Activated CD4-positive, alpha-beta T cell treated with anti-CD3 and anti-CD28 coated beads, Interleukin-2, amount 10 ng/mL, durations not matched to agents 24 days and 14 days (primary cell): Measurements from ENCODE around the gene SLC23A2. TPM values are rescaled to one million over a fixed set of nuclear protein-coding genes. Genes with fewer than 3 reads are reported as not detected.
"Not testable (repeated sequence)": the region's sequence is repeated elsewhere in the genome, so short reads cannot be mapped to it uniquely, and the experiment has no call there.

Source experiments
- DNase-seq: peaks from one replicate; pipeline ENCODE4 v3.0.0; 2022
- H3K27ac Mint-ChIP-seq: one replicate; pipeline ENCODE4 v1.8.0; 2022; ENCODE audit warnings: mild to moderate bottlenecking, mixed read lengths
- H3K27me3 Mint-ChIP-seq: one replicate; pipeline ENCODE4 v1.8.0; 2022; ENCODE audit warnings: mixed read lengths
- H3K36me3 Mint-ChIP-seq: one replicate; pipeline ENCODE4 v1.8.0; 2022; ENCODE audit warnings: low read depth, mild to moderate bottlenecking, mixed read lengths
- H3K4me1 Mint-ChIP-seq: one replicate; pipeline ENCODE4 v1.8.0; 2021; ENCODE audit warnings: mixed read lengths
- H3K4me3 Mint-ChIP-seq: one replicate; pipeline ENCODE4 v1.8.0; 2022; ENCODE audit warnings: mild to moderate bottlenecking, moderate library complexity, mixed read lengths
- H3K9me3 Mint-ChIP-seq: one replicate; pipeline ENCODE4 v1.8.0; 2021; ENCODE audit warnings: mixed read lengths
- intact Hi-C: fragments of 100-400 bp; cut with micrococcal nuclease; formaldehyde crosslinking; loops from one replicate; pipeline ENCODE4 v1.15.1; 2023
- total RNA-seq: library from RNA; stranded (reverse); gene quantifications from 2 replicates; pipeline ENCODE4 v1.2.3, GENCODE V29; 2022

SLC23A2 gene
- total RNA-seq, 1 donor from 2014 or later, result 26.9 TPM

DNA sequence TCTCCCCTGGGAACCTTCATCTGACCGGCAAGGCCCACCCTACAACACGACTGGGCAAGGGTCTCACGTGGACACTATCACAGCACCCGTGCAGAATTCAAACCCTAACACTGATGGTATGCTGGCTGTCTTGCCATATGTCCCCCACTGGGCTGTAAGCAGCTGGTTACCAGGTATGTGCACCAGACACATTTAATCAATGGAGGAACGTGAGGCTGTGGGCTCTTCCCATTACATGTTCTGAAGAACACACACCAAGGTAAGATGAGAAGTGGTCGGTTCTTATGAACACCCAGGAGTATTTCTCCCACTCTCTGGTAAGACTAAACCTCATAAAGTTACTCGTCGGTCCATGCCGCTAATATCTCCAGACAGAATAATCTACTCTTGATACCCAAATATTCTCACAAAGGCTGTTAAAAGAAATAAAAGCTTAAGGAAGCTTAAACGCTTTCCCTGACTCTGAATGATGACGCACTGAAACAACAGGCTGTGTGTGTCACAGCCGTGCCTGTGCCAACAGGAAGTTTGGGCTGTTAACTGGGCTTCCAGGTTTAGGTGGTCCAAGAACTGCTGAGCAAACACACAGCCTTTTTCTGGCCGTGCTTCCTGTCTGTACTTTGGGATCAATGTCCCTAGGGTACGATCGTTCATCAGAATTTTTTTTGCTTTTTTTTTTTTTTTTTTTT lies 75.3 kb downstream of the SLC23A2 start:
- H3K9me3 Mint-ChIP-seq, result no peaks in the 10 kb centered on the region
- intact Hi-C loops, result no loop called here
- no peak for DNase-seq
- no peak overlapping the region for H3K27ac Mint-ChIP-seq
- H3K4me1 Mint-ChIP-seq, result peaks cover 11% of the 10 kb centered on the region
- no peaks in the 10 kb centered on the region for H3K27me3 Mint-ChIP-seq
- H3K36me3 Mint-ChIP-seq, result peaks cover 24% of the 10 kb centered on the region
- no peak overlapping the region for H3K4me3 Mint-ChIP-seq

DNA sequence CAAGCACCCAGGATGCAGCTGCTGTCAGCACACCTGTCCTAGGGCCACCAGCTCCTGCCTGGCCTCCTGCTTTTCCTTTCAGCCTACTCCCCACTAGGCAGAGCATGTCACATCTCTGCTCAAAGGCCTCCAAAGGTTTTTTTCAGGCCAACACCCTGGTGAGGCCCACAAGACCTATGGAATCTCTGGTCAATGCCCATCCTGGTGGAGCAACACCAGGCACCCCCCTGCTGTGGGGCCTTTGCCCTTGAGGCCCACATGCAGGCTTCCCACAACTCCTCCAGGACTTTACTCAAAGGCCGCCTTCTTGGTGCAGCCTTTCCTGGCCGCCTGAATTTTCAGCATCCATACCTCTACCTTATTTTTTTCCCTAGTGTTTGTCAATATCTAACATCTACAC lies 76.9 kb downstream of the SLC23A2 start:
- H3K4me1 Mint-ChIP-seq, result peaks cover 7% of the 10 kb centered on the region
- DNase-seq, result no peak
- no peak overlapping the region for H3K4me3 Mint-ChIP-seq
- intact Hi-C loops, result no loop called here
- H3K9me3 Mint-ChIP-seq, result no peaks in the 10 kb centered on the region
- no peaks in the 10 kb centered on the region for H3K27me3 Mint-ChIP-seq
- H3K36me3 Mint-ChIP-seq, result peaks cover 20% of the 10 kb centered on the region
- no peak overlapping the region for H3K27ac Mint-ChIP-seq

- no peak for DNase-seq
- peak overlapping the region; percentile 42 for H3K27ac Mint-ChIP-seq
- H3K27me3 Mint-ChIP-seq, result no peaks in the 10 kb centered on the region
- H3K4me1 Mint-ChIP-seq, result peaks cover 7% of the 10 kb centered on the region
- H3K9me3 Mint-ChIP-seq, result no peaks in the 10 kb centered on the region
- peaks cover 17% of the 10 kb centered on the region for H3K36me3 Mint-ChIP-seq
- intact Hi-C loops, result no loop called here
- no peak overlapping the region for H3K4me3 Mint-ChIP-seq
Observed at GRCh38 chr20:4924032-4924431, 77.3 kb downstream of the SLC23A2 start.

- Mint-ChIP-seq H3K4me3 (no peak overlapping the region), H3K4me1 (peaks cover 5% of the 10 kb centered on the region)
Observed at GRCh38 chr20:4922186-4922585, 79.1 kb downstream of the SLC23A2 start.

DNA sequence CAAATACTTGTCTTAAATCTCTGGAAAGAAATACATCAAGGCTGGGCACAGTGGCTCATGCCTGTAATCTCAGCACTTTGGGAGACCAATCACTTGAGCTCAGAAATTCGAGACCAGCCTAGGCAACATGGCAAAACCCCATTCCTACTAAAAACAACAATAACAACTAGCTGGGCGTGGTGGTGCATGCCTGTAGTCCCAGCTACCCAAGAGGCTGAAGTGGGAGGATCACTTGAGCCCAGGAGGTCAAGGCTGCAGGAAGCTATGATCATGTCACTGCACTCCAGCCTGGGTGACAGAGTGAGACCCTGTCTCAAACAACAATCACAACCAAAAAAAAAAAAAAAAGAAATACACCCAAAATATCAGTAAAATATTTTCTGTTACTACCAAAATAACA lies 80.0 kb downstream of the SLC23A2 start:
- H3K27ac Mint-ChIP-seq, H3K27me3 Mint-ChIP-seq, H3K4me1 Mint-ChIP-seq, H3K36me3 Mint-ChIP-seq, intact Hi-C loops, H3K9me3 Mint-ChIP-seq, DNase-seq, H3K4me3 Mint-ChIP-seq: not testable (repeated sequence)

More at GRCh38 chr20:4922186-4922585, 79.1 kb downstream of the SLC23A2 start:
- Mint-ChIP-seq H3K9me3 (no peaks in the 10 kb centered on the region), H3K36me3 (peaks cover 12% of the 10 kb centered on the region), H3K27me3 (no peaks in the 10 kb centered on the region), H3K27ac (no peak overlapping the region)
- intact Hi-C loops, result no loop called here
- DNase-seq, result no peak

DNA sequence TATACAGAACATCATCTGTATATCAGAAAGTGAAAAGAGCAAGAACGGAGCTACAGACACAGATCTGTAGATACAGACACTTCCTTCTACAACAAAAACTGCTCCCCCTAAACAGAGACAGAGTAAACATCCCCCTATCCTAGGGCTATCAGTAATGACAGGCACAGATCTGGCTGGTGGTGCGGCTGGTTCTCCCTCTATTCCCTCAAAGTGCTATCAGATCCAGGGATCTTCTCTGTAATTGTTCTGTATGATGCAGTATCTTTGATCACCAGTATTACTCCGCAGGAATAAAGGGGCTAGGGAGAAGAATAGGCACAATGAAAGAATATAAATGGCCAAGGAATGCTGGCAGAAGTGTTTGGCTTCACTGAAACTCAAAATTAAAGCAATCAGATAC lies 80.7 kb downstream of the SLC23A2 start:
- H3K27ac Mint-ChIP-seq, result no peak overlapping the region
- H3K9me3 Mint-ChIP-seq, result no peaks in the 10 kb centered on the region
- H3K4me1 Mint-ChIP-seq, result peaks cover 5% of the 10 kb centered on the region
- H3K27me3 Mint-ChIP-seq, result no peaks in the 10 kb centered on the region
- peaks cover 6% of the 10 kb centered on the region for H3K36me3 Mint-ChIP-seq
- no peak overlapping the region for H3K4me3 Mint-ChIP-seq
- no peak for DNase-seq
- intact Hi-C loops, result no loop called here

DNA sequence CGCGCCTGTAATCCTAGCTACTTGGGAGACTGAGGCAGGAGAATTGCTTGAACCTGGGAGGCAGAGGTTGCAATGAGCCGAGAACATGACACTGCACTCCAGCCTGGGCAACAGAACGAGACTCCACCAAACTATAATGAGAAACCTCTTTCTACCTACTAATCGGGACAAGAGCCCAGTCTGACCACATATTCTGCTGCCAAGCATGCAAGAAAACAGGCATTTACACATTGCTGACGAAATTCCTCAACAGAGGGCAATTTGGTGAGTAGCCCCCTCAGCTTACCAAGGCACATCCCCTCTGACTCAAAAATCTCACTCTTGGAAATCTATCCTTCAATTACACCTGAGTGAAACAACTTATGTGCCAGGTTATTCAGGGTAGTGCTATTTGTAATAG lies 81.2 kb downstream of the SLC23A2 start:
- no peaks in the 10 kb centered on the region for H3K9me3 Mint-ChIP-seq
- no peak for DNase-seq
- peaks cover 3% of the 10 kb centered on the region for H3K36me3 Mint-ChIP-seq
- no peak overlapping the region for H3K27ac Mint-ChIP-seq
- H3K27me3 Mint-ChIP-seq, result no peaks in the 10 kb centered on the region
- H3K4me1 Mint-ChIP-seq, result peaks cover under 1% of the 10 kb centered on the region
- intact Hi-C loops, result no loop called here
- no peak overlapping the region for H3K4me3 Mint-ChIP-seq

GRCh38 chr20:4919047-4919704 lies 82.1 kb downstream of the SLC23A2 start:
- intact Hi-C loops, result no loop called here
- no peak for DNase-seq
- no peak overlapping the region for H3K4me3 Mint-ChIP-seq
- no peaks in the 10 kb centered on the region for H3K9me3 Mint-ChIP-seq
- no peaks in the 10 kb centered on the region for H3K4me1 Mint-ChIP-seq
- no peak overlapping the region for H3K27ac Mint-ChIP-seq
- no peaks in the 10 kb centered on the region for H3K27me3 Mint-ChIP-seq
- peaks cover 3% of the 10 kb centered on the region for H3K36me3 Mint-ChIP-seq

DNA sequence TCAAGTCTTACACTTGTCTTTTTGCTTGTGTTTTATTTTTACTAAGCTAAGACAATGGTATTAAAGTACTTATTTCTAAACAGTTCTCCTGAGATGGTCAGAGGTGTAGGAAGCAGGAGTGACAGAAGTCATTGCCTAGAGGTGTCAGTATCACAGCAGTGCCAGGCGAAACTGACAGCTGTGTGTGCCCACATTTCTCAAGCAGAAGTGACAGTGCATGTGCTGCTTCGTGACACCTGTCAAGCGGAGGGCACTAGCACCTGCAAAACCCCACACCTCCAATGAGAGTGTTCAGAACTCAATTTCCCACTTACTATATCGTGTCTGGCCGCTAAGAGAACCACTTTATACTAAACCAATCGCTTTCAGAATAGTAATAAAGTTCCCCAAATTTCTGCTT lies 82.8 kb downstream of the SLC23A2 start:
- DNase-seq, result no peak
- Mint-ChIP-seq H3K4me1 (no peaks in the 10 kb centered on the region), H3K4me3 (no peak overlapping the region), H3K36me3 (peaks cover 3% of the 10 kb centered on the region), H3K27me3 (no peaks in the 10 kb centered on the region), H3K9me3 (no peaks in the 10 kb centered on the region), H3K27ac (no peak overlapping the region)
- intact Hi-C loops, result no loop called here

- peaks cover 5% of the 10 kb centered on the region for H3K36me3 Mint-ChIP-seq
- peaks cover 8% of the 10 kb centered on the region for H3K4me1 Mint-ChIP-seq
- DNase-seq, result no peak
- no peaks in the 10 kb centered on the region for H3K27me3 Mint-ChIP-seq
- H3K4me3 Mint-ChIP-seq, result no peak overlapping the region
- intact Hi-C loops, result no loop called here
- H3K9me3 Mint-ChIP-seq, result no peaks in the 10 kb centered on the region
- H3K27ac Mint-ChIP-seq, result no peak overlapping the region
Observed at GRCh38 chr20:4916971-4917881, 84.1 kb downstream of the SLC23A2 start.

DNA sequence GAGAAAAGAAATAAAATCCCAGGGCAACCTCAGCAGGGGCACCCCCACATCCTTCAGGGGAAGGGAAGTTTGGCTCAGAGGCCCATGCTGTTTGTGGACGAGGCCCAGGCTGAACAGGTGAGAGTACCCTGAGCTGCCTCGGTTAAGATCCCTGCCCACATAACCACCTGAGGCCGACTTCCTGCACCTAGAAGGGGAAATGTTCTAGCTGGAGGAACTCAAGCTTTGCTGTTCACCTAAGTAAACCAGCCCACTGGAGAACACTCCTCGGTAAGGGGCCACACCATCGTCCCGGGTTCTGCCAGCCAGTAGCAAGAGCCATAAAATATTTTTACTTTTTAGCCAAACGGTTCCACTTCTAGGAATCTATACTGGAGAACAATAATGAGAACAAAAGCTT lies 88.2 kb downstream of the SLC23A2 start:
- H3K36me3 Mint-ChIP-seq, result peaks cover 14% of the 10 kb centered on the region
- no peak overlapping the region for H3K27ac Mint-ChIP-seq
- H3K4me3 Mint-ChIP-seq, result no peak overlapping the region
- intact Hi-C loops, result no loop called here
- H3K27me3 Mint-ChIP-seq, result no peaks in the 10 kb centered on the region
- H3K9me3 Mint-ChIP-seq, result no peaks in the 10 kb centered on the region
- no peak for DNase-seq
- H3K4me1 Mint-ChIP-seq, result peaks cover 10% of the 10 kb centered on the region

DNA sequence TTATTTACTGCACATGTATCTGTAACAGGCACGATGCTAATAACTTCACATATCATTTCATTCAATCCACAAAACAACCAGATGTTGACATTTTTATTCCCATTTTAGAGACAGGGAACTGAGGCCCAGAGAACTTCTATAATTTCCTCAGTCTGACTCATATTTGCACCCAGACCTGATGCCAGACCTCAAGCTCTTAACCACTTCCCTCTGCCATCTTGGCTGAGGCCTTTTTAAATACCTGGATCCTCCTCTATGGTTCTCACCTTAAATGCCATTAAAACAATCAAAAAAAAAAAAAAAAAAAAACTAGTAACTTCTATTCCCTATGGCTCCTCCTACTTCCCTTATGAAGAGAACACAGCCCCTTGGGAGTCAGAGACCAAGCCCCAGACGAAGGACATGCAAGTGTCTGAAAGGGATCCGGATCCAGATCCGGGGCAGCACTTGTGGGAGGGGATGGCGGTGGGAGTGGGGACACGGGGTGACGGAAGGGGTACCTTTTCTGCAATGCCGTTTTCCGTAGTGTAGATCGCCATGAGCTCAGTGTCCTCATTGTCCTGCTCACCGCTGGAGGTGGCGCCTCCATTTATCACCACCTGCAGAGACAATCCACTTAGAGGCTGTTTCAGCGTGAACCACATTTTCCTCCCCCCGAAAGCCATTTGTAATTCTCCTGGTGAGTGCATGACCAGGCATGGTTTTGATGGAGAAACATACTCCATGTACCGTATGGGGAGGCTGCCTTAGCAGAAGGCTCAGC lies 88.7 kb downstream of the SLC23A2 start:
- DNase-seq, result no peak
- Mint-ChIP-seq H3K27me3 (no peaks in the 10 kb centered on the region), H3K4me3 (no peak overlapping the region), H3K27ac (no peak overlapping the region), H3K4me1 (peaks cover 10% of the 10 kb centered on the region), H3K36me3 (peaks cover 19% of the 10 kb centered on the region), H3K9me3 (no peaks in the 10 kb centered on the region)
- intact Hi-C loops, result no loop called here

- no peaks in the 10 kb centered on the region for H3K27me3 Mint-ChIP-seq
- H3K27ac Mint-ChIP-seq, result no peak overlapping the region
Observed at GRCh38 chr20:4910951-4911350, 90.4 kb downstream of the SLC23A2 start.

More at GRCh38 chr20:4910951-4911350, 90.4 kb downstream of the SLC23A2 start:
- no peak for DNase-seq
- Mint-ChIP-seq H3K4me3 (no peak overlapping the region), H3K36me3 (peaks cover 19% of the 10 kb centered on the region), H3K4me1 (peaks cover 10% of the 10 kb centered on the region), H3K9me3 (no peaks in the 10 kb centered on the region)
- intact Hi-C loops, result no loop called here
